Kidney tubule cell (primary cell): ENCODE results near the gene BMAL1.

Source experiments
- DNase-seq: peaks from one replicate; pipeline ENCODE4 v3.0.0-alpha.2; 2018; ENCODE audit warnings: low spot score

BMAL1 gene

DNA sequence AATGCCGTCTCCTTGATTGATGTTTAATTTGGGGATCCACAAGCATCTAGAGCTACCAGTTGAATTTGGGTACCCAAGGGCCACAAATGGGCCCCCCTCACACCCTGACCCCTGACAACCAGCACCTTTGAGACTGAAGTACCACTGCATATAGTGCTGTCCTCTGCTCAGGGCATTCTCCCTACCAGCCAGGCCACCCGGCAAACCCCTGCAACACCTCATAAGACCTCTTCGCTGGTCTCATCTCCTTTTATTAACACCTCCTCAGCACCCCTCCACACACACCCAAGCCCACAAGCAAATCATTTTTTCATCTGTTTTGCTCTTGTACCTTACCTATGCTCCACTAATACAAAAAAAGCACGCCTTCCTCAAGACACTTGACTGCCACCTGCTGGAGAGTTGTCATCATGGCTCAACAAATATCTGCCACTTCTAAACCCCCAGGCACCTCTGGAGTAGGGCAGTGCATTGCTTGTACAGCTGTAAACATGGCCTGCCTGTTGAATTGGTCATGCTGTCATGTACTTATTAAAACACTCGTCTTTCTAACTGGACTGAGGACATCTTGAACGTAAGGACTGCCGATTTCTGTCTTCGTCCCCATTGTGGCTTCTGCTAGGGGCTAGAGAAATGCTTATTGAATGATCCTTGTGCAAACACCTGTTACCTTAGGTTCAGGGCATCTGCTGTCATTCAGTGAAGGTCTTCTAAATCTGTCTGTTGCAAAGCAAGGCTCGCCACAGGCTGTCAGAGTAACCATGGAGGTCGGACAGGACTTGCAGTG, 66.5 kb downstream of the BMAL1 start:
- DNase-seq = peak; percentile 80

GRCh38 chr11:13344818-13345217, 67.2 kb downstream of the BMAL1 start:
- DNase-seq = no peak

- no peak for DNase-seq
These were observed 68.9 kb downstream of the BMAL1 start for GRCh38 chr11:13346470-13346869.

- DNase-seq = no peak
These were observed 70.3 kb downstream of the BMAL1 start for GRCh38 chr11:13347901-13348300.

GRCh38 chr11:13348305-13348704, 70.7 kb downstream of the BMAL1 start:
- no peak for DNase-seq

GRCh38 chr11:13349046-13349445, 71.5 kb downstream of the BMAL1 start:
- no peak for DNase-seq

DNA sequence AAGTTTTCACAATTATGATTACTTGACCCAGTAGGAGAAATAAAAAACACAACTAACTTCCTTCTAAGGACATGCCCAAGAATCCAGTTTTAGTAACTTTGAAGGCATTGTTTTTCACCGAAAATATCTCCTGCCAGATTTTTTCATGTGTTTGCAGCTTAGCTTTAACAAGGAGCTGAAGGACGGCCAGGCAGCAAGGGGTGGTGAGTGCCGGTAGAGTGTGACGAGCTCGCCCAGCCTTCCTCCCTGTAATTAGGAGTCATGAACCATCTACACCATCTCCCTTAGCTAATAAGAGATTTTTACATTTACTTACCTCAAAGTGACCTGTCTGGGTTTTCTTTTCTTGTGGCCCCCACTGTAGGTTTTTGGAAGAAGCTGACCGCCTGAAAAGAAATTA, 72.0 kb downstream of the BMAL1 start:
- no peak for DNase-seq

GRCh38 chr11:13352711-13353110, 75.1 kb downstream of the BMAL1 start:
- DNase-seq = no peak

- DNase-seq = peak; percentile 36
These were observed 76.7 kb downstream of the BMAL1 start for GRCh38 chr11:13354335-13354734.

- peak; percentile 72 for DNase-seq
These were observed 77.6 kb downstream of the BMAL1 start for GRCh38 chr11:13355191-13355590.

- DNase-seq = no peak
These were observed 79.6 kb downstream of the BMAL1 start for GRCh38 chr11:13357232-13357631.

- DNase-seq = peak; percentile 30
These were observed 81.1 kb downstream of the BMAL1 start for GRCh38 chr11:13358596-13359270.

- no peak for DNase-seq
These were observed 85.1 kb downstream of the BMAL1 start for GRCh38 chr11:13362596-13363109.

GRCh38 chr11:13364388-13364787, 86.8 kb downstream of the BMAL1 start:
- DNase-seq = peak; percentile 9

DNA sequence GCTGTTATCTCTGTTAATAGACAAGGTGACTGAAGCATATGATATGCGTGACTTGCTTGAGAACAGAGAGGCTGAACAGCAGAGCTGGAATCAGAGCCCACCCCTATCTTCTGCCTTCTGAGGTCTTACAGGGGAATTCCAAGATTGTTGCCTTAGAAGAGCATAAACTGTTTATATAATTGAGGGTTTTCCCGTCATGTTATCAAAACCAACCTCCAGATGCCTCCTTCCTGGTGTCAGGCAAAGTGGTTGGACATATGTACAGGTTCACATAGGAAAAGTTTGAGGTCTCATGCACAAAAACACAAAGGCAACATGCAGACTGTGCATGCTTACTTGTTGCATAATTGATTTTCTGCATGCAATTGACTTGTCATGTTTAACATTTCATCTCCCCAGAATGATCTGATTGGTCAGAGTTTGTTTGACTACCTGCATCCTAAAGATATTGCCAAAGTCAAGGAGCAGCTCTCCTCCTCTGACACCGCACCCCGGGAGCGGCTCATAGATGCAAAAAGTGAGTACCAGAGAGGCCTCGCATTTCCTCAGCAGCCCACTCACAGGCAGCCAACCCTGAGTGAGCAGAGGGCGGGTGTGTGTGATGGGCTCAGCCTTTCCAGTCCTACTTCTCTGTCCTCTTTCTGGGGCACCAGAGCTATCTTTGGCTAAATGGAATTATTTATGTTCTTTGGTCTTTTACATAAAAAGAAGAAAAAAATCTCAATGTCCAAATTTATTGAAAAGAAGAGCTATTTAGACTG, 88.9 kb downstream of the BMAL1 start:
- no peak for DNase-seq

- DNase-seq = no peak
These were observed 89.5 kb downstream of the BMAL1 start for GRCh38 chr11:13367115-13367514.

- DNase-seq = peak; percentile 97
These were observed 90.5 kb downstream of the BMAL1 start for GRCh38 chr11:13368041-13368446.

- DNase-seq = no peak
These were observed 95.6 kb downstream of the BMAL1 start for GRCh38 chr11:13373216-13373615.

DNA sequence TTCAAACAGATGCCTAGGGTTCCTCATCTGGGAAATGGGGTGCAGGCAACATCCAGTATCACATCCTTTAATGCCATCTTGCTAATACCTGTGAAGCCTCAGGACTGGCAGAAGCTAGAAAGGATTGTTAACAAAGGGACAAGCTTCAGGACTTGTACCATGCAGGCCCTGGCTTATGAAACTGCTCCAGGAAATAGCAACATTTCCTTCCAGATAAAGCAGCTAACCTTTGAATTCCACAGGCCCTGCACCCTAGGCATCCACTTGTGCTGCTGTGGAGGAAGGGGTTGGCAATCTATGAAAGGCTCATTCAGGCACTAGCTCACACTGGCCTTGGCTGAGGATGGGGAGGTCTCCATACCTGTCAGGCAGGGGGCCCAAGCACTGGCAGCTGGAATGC, 98.2 kb downstream of the BMAL1 start:
- no peak for DNase-seq

DNA sequence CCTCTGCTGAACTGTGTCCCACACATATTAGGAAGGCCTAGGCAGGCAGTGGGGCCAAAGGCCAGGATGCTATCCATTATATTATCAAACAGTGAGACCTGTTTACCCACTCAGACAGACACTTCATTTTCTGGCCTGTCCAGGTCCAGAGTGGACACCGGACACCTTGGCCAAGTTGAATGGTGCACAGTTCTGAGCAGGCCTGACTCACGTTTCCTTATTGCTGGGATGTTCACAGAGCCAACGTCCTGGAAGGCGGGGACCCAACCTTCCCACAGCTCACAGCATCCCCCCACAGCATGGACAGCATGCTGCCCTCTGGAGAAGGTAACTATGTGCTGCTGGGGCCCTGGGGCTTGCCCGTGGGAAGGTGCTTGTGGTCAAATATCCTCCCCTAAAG, 98.8 kb downstream of the BMAL1 start:
- DNase-seq = no peak

DNA sequence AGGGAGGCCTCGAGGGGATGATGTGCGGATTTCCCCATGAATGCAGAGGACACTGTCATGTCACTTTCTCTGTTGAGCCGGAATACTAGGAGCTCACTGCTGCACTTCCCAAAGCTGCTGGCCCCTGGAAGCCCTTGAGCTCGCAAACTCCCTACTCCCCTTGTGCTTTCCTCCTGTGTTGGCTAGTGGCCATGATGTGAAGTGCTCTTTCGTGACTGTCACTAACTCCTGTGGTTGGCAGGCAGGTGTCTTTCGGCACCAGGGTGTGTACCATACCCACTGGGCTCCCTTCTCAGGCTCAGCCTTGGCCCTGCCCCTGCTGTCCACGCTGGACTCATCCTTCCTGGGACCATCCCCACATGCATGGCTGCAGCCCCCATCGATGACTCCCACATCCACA, 99.2 kb downstream of the BMAL1 start:
- no peak for DNase-seq

DNA sequence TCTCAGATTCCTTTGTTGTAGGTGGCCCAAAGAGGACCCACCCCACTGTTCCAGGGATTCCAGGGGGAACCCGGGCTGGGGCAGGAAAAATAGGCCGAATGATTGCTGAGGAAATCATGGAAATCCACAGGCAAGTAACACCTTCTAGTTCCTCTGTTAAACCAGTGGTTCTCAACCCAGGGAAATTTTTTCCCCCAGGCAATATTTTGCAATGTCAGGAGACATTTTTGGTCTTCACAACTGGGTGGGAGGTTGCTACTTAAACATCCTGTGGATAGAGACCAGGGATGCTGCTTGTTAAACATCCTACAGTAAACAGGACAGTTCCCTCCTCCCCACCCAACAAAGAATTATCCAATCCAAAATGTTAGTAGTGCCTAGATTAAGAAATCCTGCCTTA, 100.7 kb downstream of the BMAL1 start:
- no peak for DNase-seq

- DNase-seq = no peak
These were observed 103.1 kb downstream of the BMAL1 start for GRCh38 chr11:13380731-13381130.
